HFF-Myc (cell line): ENCODE results near the gene NADK.

Experiments used
- DNase-seq: peaks from one replicate; pipeline ENCODE4 v3.0.0-alpha.2; 2011; ENCODE audit warnings: low read depth; ENCODE audit errors: extremely low read depth
- H3K4me3 ChIP-seq: replicated peaks from 2 replicates; pipeline ENCODE4 v1.5.1; 2011; ENCODE audit warnings: low read depth, mild to moderate bottlenecking, control low read depth, low read length
- TF ChIP-seq, protein P1 (sequence below): IDR thresholded peaks from 2 replicates; pipeline ENCODE4 v1.5.1; 2012; ENCODE audit warnings: mild to moderate bottlenecking, low read depth, low read length, control low read depth; ENCODE audit errors: missing control alignments

The NADK gene

DNA sequence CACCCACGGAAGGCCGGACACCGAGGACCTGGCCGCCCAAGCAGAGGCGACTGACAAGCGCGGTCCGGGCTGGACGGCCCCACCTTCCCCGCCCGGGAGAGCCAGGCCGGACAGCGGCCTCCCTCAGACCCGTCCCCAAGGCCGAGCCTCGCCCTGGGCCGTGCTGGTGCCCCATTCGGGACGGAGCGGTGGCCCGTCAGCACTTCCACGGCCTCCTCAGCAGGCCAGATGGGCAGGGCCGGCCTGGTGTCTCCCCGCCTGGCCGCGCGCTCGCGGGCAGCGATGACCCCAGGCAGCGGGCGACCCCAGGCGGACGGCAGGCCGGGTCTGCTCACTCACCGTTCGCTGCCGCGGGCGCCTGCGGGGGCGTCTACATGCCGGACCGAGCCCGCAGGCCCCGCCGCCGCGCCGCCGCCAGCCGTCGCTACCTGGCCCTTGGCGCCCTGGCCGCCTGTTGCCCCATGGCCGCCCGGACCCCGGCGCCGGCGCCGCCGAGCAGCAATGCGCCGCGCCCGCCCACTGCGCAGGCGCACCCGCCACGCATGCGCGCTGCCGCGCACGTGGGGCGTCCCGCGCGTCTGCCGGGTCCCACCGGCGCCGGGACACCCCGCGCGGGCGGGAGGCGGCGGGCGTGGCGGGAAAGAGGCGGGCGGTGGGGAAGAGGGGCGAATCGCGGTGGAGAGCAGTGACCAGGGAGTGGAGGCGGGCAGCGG is at the start of gene NADK:
Gene NADK (minus strand): TSS at position 521 of the 713 bp plus-strand sequence. CDS start 13,064 bp downstream, outside the sequence.
- TF ChIP-seq, protein P1, sequence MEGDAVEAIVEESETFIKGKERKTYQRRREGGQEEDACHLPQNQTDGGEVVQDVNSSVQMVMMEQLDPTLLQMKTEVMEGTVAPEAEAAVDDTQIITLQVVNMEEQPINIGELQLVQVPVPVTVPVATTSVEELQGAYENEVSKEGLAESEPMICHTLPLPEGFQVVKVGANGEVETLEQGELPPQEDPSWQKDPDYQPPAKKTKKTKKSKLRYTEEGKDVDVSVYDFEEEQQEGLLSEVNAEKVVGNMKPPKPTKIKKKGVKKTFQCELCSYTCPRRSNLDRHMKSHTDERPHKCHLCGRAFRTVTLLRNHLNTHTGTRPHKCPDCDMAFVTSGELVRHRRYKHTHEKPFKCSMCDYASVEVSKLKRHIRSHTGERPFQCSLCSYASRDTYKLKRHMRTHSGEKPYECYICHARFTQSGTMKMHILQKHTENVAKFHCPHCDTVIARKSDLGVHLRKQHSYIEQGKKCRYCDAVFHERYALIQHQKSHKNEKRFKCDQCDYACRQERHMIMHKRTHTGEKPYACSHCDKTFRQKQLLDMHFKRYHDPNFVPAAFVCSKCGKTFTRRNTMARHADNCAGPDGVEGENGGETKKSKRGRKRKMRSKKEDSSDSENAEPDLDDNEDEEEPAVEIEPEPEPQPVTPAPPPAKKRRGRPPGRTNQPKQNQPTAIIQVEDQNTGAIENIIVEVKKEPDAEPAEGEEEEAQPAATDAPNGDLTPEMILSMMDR, result no peak
- H3K4me3 ChIP-seq, result peak within 1 kb of the TSS; percentile 79
- DNase-seq, result no peak

DNA sequence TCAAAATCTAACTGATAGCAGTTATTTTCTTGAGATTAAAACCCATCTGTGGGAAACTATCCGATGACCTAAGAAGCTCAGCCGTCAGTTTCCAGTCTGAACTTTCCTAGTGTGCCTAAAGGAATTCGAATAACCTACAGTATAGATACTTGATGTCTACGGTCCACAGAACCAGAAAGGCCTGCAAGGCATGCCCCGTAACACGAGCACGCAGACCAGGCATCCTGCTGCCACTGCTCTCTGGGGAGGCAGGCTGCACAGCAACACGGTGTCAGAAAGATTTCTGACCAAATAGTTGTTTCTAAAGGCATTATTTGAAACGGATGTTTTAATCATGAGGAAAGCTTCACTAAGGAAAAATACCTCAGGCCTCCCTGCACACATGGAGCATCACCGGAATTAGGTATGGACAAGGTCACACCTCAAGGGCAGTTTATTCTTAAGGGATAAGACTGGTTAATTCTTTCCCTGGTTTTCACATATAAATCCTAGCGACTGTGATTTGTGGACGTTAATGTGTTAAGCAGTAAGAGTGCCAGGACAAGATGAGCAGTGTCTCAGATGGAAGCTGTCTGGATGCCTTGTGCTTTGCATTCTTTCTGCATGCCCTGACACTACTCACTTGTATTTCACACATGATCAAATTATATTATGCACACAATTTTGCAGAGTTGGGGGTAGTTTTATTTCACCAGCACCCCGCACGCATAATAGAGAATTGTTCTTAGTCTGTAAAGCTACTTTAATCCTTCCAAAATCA is 49.0 kb upstream of the NADK start:
- no peak for DNase-seq
- H3K4me3 ChIP-seq, result no peak overlapping the region
- TF ChIP-seq, protein P1, result no peak

- TF ChIP-seq, protein P1, result no peak
- no peak for DNase-seq
- H3K4me3 ChIP-seq, result no peak overlapping the region
Observed at GRCh38 chr1:1826356-1827088, 48.3 kb upstream of the NADK start.

GRCh38 chr1:1825217-1825616 is 46.9 kb upstream of the NADK start:
- no peak for DNase-seq
- TF ChIP-seq, protein P1, result no peak
- no peak overlapping the region for H3K4me3 ChIP-seq

GRCh38 chr1:1819762-1820161 is 41.5 kb upstream of the NADK start:
- no peak overlapping the region for H3K4me3 ChIP-seq
- TF ChIP-seq, protein P1, result no peak
- no peak for DNase-seq

DNA sequence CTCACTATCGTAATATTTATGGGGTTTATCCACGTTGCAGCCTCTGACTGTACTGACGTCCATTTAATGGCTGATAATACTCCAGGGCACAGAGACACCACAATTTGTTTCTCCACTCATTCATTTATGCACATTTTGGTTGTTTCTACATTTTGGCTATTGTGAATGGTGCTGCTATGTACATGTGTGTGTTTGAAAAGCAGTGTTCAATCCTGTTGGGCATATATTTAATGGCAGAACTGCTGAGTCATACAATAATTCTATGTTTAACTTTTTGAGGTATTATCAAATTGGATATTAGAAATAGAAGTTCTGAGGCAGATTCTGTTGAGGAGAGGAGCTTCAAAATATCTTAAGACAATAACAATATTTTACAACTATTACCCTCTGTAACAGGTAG is 39.0 kb upstream of the NADK start:
- DNase-seq, result no peak
- H3K4me3 ChIP-seq, result no peak overlapping the region
- TF ChIP-seq, protein P1, result no peak
